22Rv1 (cell line): ENCODE measurements around the gene GJB3.

Experiments used
- CTCF ChIP-seq: fragments of 450-650 bp; IDR thresholded peaks from 2 replicates; pipeline ENCODE4 v1.5.1; 2017; ENCODE audit warnings: mild to moderate bottlenecking
- ZFX ChIP-seq: fragments of 450-650 bp; IDR thresholded peaks from 2 replicates; pipeline ENCODE4 v1.6.1; 2017; ENCODE audit warnings: antibody characterized with exemption, borderline replicate concordance

GRCh38 chr1:34758751-34759150 lies 22.3 kb upstream of the GJB3 start:
- TF ChIP-seq CTCF (no peak), ZFX (no peak)
